Neural cell (in vitro differentiated cells): ENCODE measurements around the gene KLHDC4. TPM values are rescaled to one million over a fixed set of nuclear protein-coding genes. Genes with fewer than 3 reads are reported as not detected.

Experiments used
- H2AFZ ChIP-seq: fragments of 200-600, 300-800 bp; sonication (generic), shearing (Covaris generic); 2 replicates; pipeline ENCODE4 v1.6.0; 2014; ENCODE audit warnings: low read depth, mild to moderate bottlenecking, antibody characterized with exemption, low read length, moderate library complexity
- H3F3A ChIP-seq: fragments of 200-600 bp; shearing (Covaris generic); 2 replicates; pipeline ENCODE4 v1.6.1; 2016; ENCODE audit warnings: mild to moderate bottlenecking, moderate library complexity, mixed read lengths, antibody characterized with exemption, low read length; ENCODE audit not compliant: insufficient read depth, poor library complexity, severe bottlenecking
- H3K27ac ChIP-seq: fragments of 200-600, 300-800 bp; sonication (generic), shearing (Covaris generic); 2 replicates; pipeline ENCODE4 v1.5.1; 2014; ENCODE audit warnings: mild to moderate bottlenecking, low read length, moderate library complexity
- H3K27me3 ChIP-seq: fragments of 300-800, 200-600 bp; sonication (generic), shearing (Covaris generic); 2 replicates; pipeline ENCODE4 v1.6.0; 2014; ENCODE audit warnings: mild to moderate bottlenecking, low read depth, low read length, moderate library complexity; ENCODE audit not compliant: insufficient read depth
- H3K36me3 ChIP-seq: fragments of 300-800, 200-600 bp; sonication (generic), shearing (Covaris generic); 2 replicates; pipeline ENCODE4 v1.5.1; 2014; ENCODE audit warnings: mild to moderate bottlenecking, antibody characterized with exemption, low read length, moderate library complexity; ENCODE audit not compliant: insufficient read depth
- H3K4me2 ChIP-seq: fragments of 300-800, 200-600 bp; sonication (generic), shearing (Covaris generic); 2 replicates; pipeline ENCODE4 v1.6.0; 2014; ENCODE audit warnings: mild to moderate bottlenecking, low read length
- H3K4me3 ChIP-seq: fragments of 300-800, 200-600 bp; sonication (generic), shearing (Covaris generic); 2 replicates; pipeline ENCODE4 v1.5.1; 2014; ENCODE audit warnings: mild to moderate bottlenecking, low read length, moderate library complexity
- H3K79me2 ChIP-seq: fragments of 200-600 bp; shearing (Covaris generic); replicated peaks from 2 replicates; pipeline ENCODE4 v1.6.0; 2014; ENCODE audit warnings: mild to moderate bottlenecking, low read length, moderate library complexity; ENCODE audit not compliant: insufficient read depth
- H3K9ac ChIP-seq: fragments of 300-800, 200-600 bp; sonication (generic), shearing (Covaris generic); 2 replicates; pipeline ENCODE4 v1.6.1; 2016; ENCODE audit warnings: mild to moderate bottlenecking, low read length, mixed read lengths
- H3K9me2 ChIP-seq: fragments of 200-600 bp; shearing (Covaris generic); 2 replicates; pipeline ENCODE4 v1.6.1; 2016; ENCODE audit warnings: mild to moderate bottlenecking, low read length, mixed read lengths; ENCODE audit not compliant: insufficient read depth
- H3K9me3 ChIP-seq: fragments of 200-600, 300-800 bp; sonication (generic), shearing (Covaris generic); 2 replicates; pipeline ENCODE4 v1.6.1; 2016; ENCODE audit warnings: mild to moderate bottlenecking, mixed run types, low read length, moderate library complexity, mixed read lengths
- H4K20me1 ChIP-seq: fragments of 200-600 bp; shearing (Covaris generic); 2 replicates; pipeline ENCODE4 v1.6.1; 2016; ENCODE audit warnings: mild to moderate bottlenecking, mixed run types; ENCODE audit not compliant: insufficient read depth
- EP300 ChIP-seq: fragments of 450-650 bp; conservative IDR thresholded peaks from 2 replicates; pipeline ENCODE4 v1.6.1; 2014; ENCODE audit warnings: antibody characterized with exemption, mild to moderate bottlenecking, moderate library complexity; ENCODE audit not compliant: poor library complexity, severe bottlenecking
- EZH2 ChIP-seq: fragments of 200-600, 300-800 bp; shearing (Covaris generic), sonication (generic); IDR thresholded peaks from 2 replicates; pipeline ENCODE4 v1.6.1; 2014; ENCODE audit warnings: antibody characterized with exemption, low read length, borderline replicate concordance, mild to moderate bottlenecking; ENCODE audit not compliant: insufficient read depth, poor library complexity, severe bottlenecking
- MXI1 ChIP-seq: fragments of 450-650 bp; conservative IDR thresholded peaks from 2 replicates; pipeline ENCODE4 v1.6.1; 2014; ENCODE audit warnings: antibody characterized with exemption, mild to moderate bottlenecking; ENCODE audit not compliant: poor library complexity, severe bottlenecking
- POLR2AphosphoS5 ChIP-seq: IDR thresholded peaks from 2 replicates; pipeline ENCODE4 v1.6.1; 2012
- RAD21 ChIP-seq: fragments of 450-650 bp; conservative IDR thresholded peaks from 2 replicates; pipeline ENCODE4 v1.6.1; 2014; ENCODE audit warnings: antibody characterized with exemption, mild to moderate bottlenecking, moderate library complexity
- SMC3 ChIP-seq: fragments of 450-650 bp; conservative IDR thresholded peaks from 2 replicates; pipeline ENCODE4 v1.6.1; 2014; ENCODE audit warnings: antibody characterized with exemption, mild to moderate bottlenecking, moderate library complexity; ENCODE audit not compliant: poor library complexity
- TAF1 ChIP-seq: IDR thresholded peaks from 2 replicates; pipeline ENCODE4 v1.6.1; 2012; ENCODE audit warnings: low read depth
- polyA plus RNA-seq: library from polyadenylated mRNA; depleted of rRNA; stranded (reverse); fragments of >200 nt; gene quantifications from 2 replicates; pipeline ENCODE4 v1.2.3, GENCODE V29; 2014
- TF ChIP-seq, protein P1 (sequence below): fragments of 450-650 bp; IDR thresholded peaks from 2 replicates; pipeline ENCODE4 v1.5.1; 2014; ENCODE audit warnings: antibody characterized with exemption, mild to moderate bottlenecking, moderate library complexity; ENCODE audit not compliant: poor library complexity, severe bottlenecking
- TF ChIP-seq, protein P2 (sequence below): IDR thresholded peaks from 2 replicates; pipeline ENCODE4 v1.6.1; 2012; ENCODE audit warnings: borderline replicate concordance

KLHDC4 gene
- polyA plus RNA-seq, 1 donor from 2014 or later = 27.5 TPM

DNA sequence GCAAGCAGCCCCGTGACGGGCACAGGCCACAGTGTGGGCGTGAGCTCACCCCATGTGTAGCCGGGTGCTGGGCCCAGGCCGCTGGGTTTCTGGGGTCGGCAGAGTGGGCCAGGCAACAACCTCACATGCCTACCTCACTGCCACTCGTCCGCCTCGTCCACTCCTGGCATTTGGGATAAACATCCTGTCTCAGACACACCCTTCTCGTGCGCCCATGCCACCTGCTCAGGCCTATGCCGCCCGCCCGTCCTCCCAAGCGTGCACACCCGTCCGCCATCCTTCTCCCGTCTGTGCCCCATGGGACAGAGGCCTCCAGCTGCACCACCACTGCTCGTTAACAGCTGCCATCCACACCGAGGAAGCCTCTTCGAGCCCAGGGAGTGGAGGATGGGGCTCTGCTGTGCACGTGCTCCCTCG is 64.3 kb downstream of the KLHDC4 start:
- H3K9me2 ChIP-seq = no peaks in the 10 kb centered on the region
- no peaks in the 10 kb centered on the region for H3K27me3 ChIP-seq
- no peaks in the 10 kb centered on the region for H3K36me3 ChIP-seq
- no peaks in the 10 kb centered on the region for H3F3A ChIP-seq
- no peaks in the 10 kb centered on the region for H3K79me2 ChIP-seq
- H3K4me2 ChIP-seq = no peak overlapping the region
- H2AFZ ChIP-seq = no peak overlapping the region
- no peaks in the 10 kb centered on the region for H4K20me1 ChIP-seq
- TF ChIP-seq EZH2 (no peak), RAD21 (no peak), POLR2AphosphoS5 (no peak), SMC3 (no peak), MXI1 (no peak), TAF1 (no peak), EP300 (no peak)
- TF ChIP-seq, protein P1, sequence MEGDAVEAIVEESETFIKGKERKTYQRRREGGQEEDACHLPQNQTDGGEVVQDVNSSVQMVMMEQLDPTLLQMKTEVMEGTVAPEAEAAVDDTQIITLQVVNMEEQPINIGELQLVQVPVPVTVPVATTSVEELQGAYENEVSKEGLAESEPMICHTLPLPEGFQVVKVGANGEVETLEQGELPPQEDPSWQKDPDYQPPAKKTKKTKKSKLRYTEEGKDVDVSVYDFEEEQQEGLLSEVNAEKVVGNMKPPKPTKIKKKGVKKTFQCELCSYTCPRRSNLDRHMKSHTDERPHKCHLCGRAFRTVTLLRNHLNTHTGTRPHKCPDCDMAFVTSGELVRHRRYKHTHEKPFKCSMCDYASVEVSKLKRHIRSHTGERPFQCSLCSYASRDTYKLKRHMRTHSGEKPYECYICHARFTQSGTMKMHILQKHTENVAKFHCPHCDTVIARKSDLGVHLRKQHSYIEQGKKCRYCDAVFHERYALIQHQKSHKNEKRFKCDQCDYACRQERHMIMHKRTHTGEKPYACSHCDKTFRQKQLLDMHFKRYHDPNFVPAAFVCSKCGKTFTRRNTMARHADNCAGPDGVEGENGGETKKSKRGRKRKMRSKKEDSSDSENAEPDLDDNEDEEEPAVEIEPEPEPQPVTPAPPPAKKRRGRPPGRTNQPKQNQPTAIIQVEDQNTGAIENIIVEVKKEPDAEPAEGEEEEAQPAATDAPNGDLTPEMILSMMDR = no peak
- TF ChIP-seq, protein P2, sequence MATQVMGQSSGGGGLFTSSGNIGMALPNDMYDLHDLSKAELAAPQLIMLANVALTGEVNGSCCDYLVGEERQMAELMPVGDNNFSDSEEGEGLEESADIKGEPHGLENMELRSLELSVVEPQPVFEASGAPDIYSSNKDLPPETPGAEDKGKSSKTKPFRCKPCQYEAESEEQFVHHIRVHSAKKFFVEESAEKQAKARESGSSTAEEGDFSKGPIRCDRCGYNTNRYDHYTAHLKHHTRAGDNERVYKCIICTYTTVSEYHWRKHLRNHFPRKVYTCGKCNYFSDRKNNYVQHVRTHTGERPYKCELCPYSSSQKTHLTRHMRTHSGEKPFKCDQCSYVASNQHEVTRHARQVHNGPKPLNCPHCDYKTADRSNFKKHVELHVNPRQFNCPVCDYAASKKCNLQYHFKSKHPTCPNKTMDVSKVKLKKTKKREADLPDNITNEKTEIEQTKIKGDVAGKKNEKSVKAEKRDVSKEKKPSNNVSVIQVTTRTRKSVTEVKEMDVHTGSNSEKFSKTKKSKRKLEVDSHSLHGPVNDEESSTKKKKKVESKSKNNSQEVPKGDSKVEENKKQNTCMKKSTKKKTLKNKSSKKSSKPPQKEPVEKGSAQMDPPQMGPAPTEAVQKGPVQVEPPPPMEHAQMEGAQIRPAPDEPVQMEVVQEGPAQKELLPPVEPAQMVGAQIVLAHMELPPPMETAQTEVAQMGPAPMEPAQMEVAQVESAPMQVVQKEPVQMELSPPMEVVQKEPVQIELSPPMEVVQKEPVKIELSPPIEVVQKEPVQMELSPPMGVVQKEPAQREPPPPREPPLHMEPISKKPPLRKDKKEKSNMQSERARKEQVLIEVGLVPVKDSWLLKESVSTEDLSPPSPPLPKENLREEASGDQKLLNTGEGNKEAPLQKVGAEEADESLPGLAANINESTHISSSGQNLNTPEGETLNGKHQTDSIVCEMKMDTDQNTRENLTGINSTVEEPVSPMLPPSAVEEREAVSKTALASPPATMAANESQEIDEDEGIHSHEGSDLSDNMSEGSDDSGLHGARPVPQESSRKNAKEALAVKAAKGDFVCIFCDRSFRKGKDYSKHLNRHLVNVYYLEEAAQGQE = no peak
- H3K9me3 ChIP-seq = no peaks in the 10 kb centered on the region
- no peak overlapping the region for H3K27ac ChIP-seq
- no peak overlapping the region for H3K9ac ChIP-seq
- H3K4me3 ChIP-seq = no peak overlapping the region

DNA sequence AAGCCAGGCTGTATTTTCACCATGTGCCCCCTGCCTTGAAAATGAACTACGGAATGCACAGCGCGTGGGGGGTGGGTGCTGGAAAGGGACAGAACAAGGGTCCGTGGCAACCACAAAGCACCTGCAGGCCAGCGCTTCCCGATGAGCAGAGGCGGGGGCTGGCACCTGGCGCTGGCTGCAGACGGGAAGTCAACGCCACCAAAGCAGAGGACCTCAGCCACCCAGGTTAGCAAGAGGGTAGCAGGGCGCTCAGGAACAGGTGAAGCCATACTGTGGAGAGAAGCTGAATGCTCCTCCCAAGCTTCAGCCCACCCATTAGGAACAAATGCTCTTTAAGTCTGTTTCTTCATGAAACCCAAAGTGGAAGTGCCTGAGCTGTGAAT is 64.7 kb downstream of the KLHDC4 start:
- Histone ChIP-seq H3K9ac (no peak overlapping the region), H2AFZ (no peak overlapping the region), H4K20me1 (no peaks in the 10 kb centered on the region), H3F3A (no peaks in the 10 kb centered on the region), H3K4me3 (no peak overlapping the region), H3K27me3 (no peaks in the 10 kb centered on the region), H3K4me2 (no peak overlapping the region), H3K9me2 (no peaks in the 10 kb centered on the region), H3K36me3 (no peaks in the 10 kb centered on the region), H3K79me2 (no peaks in the 10 kb centered on the region), H3K9me3 (no peaks in the 10 kb centered on the region), H3K27ac (no peak overlapping the region)
- no peak for TF ChIP-seq EZH2

DNA sequence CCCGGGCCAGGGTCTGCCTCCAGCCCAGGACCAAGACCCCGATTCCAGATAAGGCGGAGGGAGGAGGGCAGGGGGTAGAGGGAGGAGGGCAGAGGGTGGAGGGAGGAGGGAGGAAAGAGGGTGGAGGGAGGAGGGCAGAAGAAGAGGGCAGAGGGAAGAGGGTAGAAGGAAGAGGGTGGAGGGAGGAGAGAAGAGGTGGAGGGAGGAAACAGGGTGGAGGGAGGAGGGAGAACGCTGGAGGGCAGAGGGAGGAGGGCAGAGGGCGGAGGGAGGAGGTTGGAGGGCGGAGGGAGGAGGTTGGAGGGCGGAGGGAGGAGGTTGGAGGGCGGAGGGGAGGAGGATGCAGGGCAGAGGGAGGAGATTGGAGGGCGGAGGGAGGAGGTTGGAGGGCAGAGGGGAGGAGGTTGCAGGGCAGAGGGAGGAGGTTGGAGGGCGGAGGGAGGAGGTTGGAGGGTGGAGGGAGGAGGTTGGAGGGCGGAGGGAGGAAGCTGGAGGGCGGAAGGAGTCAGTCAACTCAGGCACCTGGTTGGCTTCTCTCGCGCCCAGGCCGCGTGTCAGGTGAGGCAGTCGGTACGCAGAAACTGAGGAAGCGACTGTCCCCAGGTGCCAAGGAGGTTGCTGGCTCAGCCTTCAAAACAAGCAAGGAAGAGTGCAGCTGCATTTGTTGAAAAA is 65.2 kb downstream of the KLHDC4 start:
- H3K27ac ChIP-seq = no peak overlapping the region
- no peak for TF ChIP-seq SMC3
- no peak for TF ChIP-seq EZH2
- TF ChIP-seq TAF1 = no peak
- no peak for TF ChIP-seq RAD21
- TF ChIP-seq EP300 = no peak
- TF ChIP-seq, protein P1 = no peak
- TF ChIP-seq, protein P2 = no peak
- no peak for TF ChIP-seq MXI1
- no peak for TF ChIP-seq POLR2AphosphoS5

More for the DNA sequence above, 65.2 kb downstream of the KLHDC4 start:
- H3K9me2 ChIP-seq = no peaks in the 10 kb centered on the region
- no peaks in the 10 kb centered on the region for H4K20me1 ChIP-seq
- no peak overlapping the region for H3K4me2 ChIP-seq
- no peaks in the 10 kb centered on the region for H3K27me3 ChIP-seq
- H3K36me3 ChIP-seq = no peaks in the 10 kb centered on the region
- no peaks in the 10 kb centered on the region for H3K9me3 ChIP-seq
- no peak overlapping the region for H3K9ac ChIP-seq
- H2AFZ ChIP-seq = no peak overlapping the region
- H3F3A ChIP-seq = no peaks in the 10 kb centered on the region
- H3K4me3 ChIP-seq = no peak overlapping the region
- no peaks in the 10 kb centered on the region for H3K79me2 ChIP-seq
